H1 (cell line): ENCODE results near the gene RGS9BP.

Experiments used
- ASH2L ChIP-seq: fragments of 200-600, 300-600 bp; sonication (generic); IDR thresholded peaks from one replicate; pipeline ENCODE4 v1.7.1; 2017; ENCODE audit warnings: low read length
- CREB1 ChIP-seq: IDR thresholded peaks from 2 replicates; pipeline ENCODE4 v1.6.1; 2012; ENCODE audit warnings: inconsistent platforms
- CTCF ChIP-seq, 3 experiments: IDR thresholded peaks; 1 replicate in 2 of 3; 2 replicates in 1 of 3; pipeline versions ENCODE4 v1.5.1 to v1.6.1; 2011; ENCODE audit warnings: low read length in 3 of 3, mild to moderate bottlenecking in 3 of 3, inconsistent platforms in 2 of 3, low read depth in 1 of 3, moderate library complexity in 1 of 3; ENCODE audit not compliant: insufficient read depth in 1 of 3; ENCODE audit errors: control extremely low read depth in 1 of 3
- GABPA ChIP-seq: IDR thresholded peaks from 2 replicates; pipeline ENCODE4 v1.6.1; 2011; ENCODE audit warnings: mild to moderate bottlenecking, low read length, moderate library complexity, borderline replicate concordance; ENCODE audit not compliant: insufficient read depth
- GTF2F1 ChIP-seq: IDR thresholded peaks from 2 replicates; pipeline ENCODE4 v1.6.1; 2012; ENCODE audit warnings: low read depth, low read length, improper control_type of control experiment, borderline replicate concordance
- HDAC6 ChIP-seq: IDR thresholded peaks from one replicate; pipeline ENCODE4 v1.7.1; 2012; ENCODE audit warnings: low read depth, mild to moderate bottlenecking, inconsistent platforms, low read length, moderate library complexity
- NANOG ChIP-seq: IDR thresholded peaks from 2 replicates; pipeline ENCODE4 v1.6.1; 2011; ENCODE audit warnings: low read length, low read depth, mild to moderate bottlenecking, inconsistent platforms; ENCODE audit not compliant: insufficient read depth, poor library complexity, severe bottlenecking
- POLR2A ChIP-seq, 2 experiments: IDR thresholded peaks; 1 replicate in 1 of 2; 2 replicates in 1 of 2; pipeline ENCODE4 v1.6.1; 2011; ENCODE audit warnings: low read depth in 2 of 2, low read length in 2 of 2, mild to moderate bottlenecking in 2 of 2; ENCODE audit errors: control extremely low read depth in 1 of 2
- RAD21 ChIP-seq, 2 experiments: IDR thresholded peaks in 1 of 2; conservative IDR thresholded peaks in 1 of 2; 2 replicates each; pipeline ENCODE4 v1.6.1; 2011; ENCODE audit warnings: low read depth in 2 of 2, low read length in 2 of 2, improper control_type of control experiment in 1 of 2, inconsistent platforms in 1 of 2, mild to moderate bottlenecking in 1 of 2, moderate library complexity in 1 of 2
- SIN3A ChIP-seq, 2 experiments: IDR thresholded peaks in 1 of 2; conservative IDR thresholded peaks in 1 of 2; 2 replicates each; pipeline ENCODE4 v1.6.1; 2011 to 2012; ENCODE audit warnings: low read length in 2 of 2, improper control_type of control experiment in 1 of 2, low read depth in 1 of 2, mild to moderate bottlenecking in 1 of 2
- USF2 ChIP-seq: IDR thresholded peaks from 2 replicates; pipeline ENCODE4 v1.6.1; 2011; ENCODE audit warnings: low read length, improper control_type of control experiment

- no peak for TF ChIP-seq ASH2L
- TF ChIP-seq CTCF (IDR thresholded peaks at IDR 0.05; ENCODE audit: control extremely low read depth in 1 of 3, insufficient read depth in 1 of 3, low read depth in 1 of 3, low read length in 3 of 3): no peak
- TF ChIP-seq SIN3A (conservative IDR thresholded peaks at IDR 0.05 in 1 of 2, IDR thresholded peaks at IDR 0.05 in 1 of 2; ENCODE audit: low read depth in 1 of 2, low read length in 2 of 2): no peak
- no peak for TF ChIP-seq USF2
- no peak for TF ChIP-seq GABPA
- TF ChIP-seq POLR2A (IDR thresholded peaks at IDR 0.05; ENCODE audit: control extremely low read depth in 1 of 2, low read depth in 2 of 2, low read length in 2 of 2): no peak
- no peak for TF ChIP-seq NANOG
- no peak for TF ChIP-seq RAD21 (IDR thresholded peaks at IDR 0.05 in 1 of 2, conservative IDR thresholded peaks at IDR 0.05 in 1 of 2; ENCODE audit: low read depth in 2 of 2, low read length in 2 of 2)
- TF ChIP-seq GTF2F1: no peak
- no peak for TF ChIP-seq CREB1
- TF ChIP-seq HDAC6: no peak
These were observed 17.6 kb upstream of the RGS9BP start for GRCh38 chr19:32658075-32658474.
